HG03045 (cell line): ENCODE data around the gene CD28.

Experiments used
- ATAC-seq: cut with Tn5 transposase; IDR thresholded peaks from one replicate; pipeline ENCODE4 v1.9.1; 2021; ENCODE audit warnings: mild to moderate bottlenecking, moderate library complexity; ENCODE audit not compliant: unreplicated experiment

CD28 gene

DNA sequence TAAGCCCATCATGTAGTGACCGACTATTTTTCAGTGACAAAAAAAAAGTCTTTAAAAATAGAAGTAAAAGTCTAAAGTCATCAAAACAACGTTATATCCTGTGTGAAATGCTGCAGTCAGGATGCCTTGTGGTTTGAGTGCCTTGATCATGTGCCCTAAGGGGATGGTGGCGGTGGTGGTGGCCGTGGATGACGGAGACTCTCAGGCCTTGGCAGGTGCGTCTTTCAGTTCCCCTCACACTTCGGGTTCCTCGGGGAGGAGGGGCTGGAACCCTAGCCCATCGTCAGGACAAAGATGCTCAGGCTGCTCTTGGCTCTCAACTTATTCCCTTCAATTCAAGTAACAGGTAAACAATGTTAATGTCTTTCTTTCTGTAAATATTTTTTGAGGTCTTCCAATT lies at the start of gene CD28:
Gene CD28 (plus strand): TSS at position 237 of the 400 bp plus-strand sequence. CDS start 58 bp downstream, at position 295.
- peak; percentile 99 for ATAC-seq

DNA sequence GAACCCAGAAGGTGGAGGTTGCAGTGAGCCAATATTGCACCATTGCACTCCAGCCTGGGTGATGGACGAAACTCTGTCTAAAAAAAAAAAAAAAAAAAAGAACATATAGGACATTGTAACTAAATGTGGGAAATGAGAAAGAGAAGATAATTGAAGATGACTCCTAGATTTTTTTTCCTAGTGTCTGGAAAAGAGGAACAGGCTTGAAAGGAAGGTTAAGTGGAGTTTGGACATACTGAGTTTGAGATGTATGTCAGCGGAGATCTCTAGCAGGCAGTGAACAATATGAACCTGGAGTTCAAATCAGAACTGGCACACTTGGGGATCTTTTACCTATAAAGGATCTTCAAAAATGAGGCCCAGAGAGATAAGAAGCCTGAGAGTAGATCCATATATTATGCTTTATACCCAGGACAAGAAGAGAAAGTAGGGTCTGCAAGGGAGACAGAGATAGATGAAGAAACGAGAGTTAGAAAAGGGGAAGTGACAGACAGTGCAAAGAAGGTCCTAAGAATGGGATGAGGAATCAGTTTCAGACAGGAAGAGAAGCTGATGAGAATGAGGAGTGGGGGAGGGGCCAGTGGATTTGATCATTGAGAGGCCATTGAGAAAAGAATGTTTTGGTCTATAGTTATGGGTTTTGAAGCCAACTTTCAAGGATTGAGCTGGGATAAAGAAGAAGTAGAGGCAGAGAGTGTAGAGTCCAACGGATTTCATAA lies 46.9 kb upstream of the CD28 start:
- no peak for ATAC-seq

DNA sequence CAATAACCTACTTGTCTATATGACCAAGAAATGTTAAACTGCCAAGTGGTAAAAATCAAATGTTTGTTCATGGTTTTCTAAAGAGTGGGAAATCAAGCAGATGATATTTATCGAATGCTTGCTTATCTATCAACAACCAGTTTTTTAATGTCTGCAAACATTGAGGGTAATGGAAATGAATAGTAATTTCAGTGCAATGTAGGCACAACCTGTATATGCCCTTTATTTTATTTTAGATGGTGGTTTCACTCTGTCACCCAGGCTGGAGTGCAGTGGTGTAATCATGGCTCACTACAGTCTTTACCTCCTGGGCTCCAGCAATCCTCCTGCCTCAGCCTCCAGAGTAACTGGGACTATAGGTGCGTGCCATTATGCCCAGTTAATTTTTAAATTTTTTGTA lies 46.0 kb upstream of the CD28 start:
- no peak for ATAC-seq

DNA sequence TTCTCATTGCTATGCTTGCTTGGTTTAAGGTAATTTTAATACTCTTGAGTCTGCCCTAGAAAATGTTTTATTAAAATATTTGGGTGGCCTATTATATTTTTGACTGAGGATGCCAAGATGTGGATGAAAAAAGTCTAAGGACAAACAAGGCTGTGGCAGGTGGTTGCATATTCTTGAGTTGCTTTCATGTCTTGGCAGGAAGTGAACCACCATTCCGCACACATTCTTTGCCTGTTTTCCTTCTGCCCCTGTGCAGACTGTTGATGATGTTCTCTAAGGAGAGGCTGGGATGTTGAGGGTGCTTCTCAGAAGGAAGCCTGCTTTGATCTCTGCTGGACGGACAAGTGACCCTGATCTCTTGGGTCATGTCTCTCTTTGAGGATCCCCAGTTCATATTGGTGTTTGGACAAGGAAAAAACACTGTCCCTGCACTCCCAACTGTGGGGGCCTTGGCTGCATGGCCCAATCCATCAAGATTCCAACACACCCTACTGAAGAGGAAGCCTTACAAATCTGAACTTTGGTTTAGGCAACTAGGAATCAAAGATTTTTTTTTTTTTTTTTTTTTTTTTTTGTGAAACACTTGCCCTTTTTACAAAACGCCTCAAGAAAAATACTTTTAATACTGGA lies 45.0 kb upstream of the CD28 start:
- no peak for ATAC-seq

DNA sequence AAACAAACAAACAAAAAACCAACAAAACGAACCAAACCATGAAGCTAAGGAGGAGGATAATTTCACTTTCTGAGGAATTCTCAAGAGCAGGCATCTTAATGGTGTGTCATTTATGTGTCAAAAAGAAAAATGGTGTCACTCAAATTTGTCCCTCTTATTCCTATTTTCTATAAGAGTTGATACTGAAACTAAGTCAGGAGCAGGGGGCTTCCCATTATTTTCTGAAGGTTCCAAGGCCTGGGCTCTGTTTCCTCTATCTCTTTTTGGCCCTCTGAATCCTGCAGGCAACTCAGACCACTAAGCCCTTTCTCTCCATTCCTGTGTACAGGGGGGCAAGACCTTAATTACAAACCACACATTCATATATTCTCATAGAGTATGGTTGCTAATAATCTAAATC lies 44.0 kb upstream of the CD28 start:
- ATAC-seq: no peak

DNA sequence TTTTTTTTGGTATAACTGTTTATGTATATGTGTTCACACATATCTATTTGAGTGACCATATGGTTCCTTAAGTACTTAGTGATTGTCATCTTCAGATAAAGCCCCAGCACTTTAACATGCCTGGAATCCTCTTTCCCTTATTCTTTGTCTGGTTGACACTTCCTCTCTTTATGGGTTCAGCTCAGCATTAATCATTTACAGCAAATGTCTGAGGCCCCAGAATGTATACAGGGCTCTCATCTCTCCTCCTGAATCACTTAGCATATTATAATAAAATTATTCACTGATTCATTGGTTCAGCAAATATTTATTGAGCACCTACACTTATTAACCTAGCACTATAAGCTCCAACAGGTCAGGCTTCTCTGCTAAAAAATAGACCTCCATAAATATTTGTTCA lies 43.5 kb upstream of the CD28 start:
- ATAC-seq: no peak

GRCh38 chr2:203664029-203664755 lies 42.2 kb upstream of the CD28 start:
- no peak for ATAC-seq

DNA sequence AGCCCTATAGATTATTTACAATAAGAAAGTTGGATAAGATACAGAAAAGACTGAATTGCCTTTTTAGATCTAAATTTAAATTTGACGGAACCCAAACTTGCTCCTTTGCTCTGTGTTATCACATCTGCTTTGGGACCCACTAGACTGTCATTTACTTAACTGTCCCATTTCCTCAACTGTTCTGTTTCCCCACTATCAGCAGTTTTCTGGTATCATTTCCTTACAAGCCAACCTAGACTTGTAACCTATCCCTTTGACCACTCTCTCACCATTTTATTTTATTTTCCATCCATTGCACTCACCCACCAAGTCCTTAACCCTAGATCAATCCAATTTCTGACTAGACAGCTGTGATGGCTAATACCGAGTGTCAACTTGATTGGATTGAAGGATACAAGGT lies 38.6 kb upstream of the CD28 start:
- no peak for ATAC-seq

DNA sequence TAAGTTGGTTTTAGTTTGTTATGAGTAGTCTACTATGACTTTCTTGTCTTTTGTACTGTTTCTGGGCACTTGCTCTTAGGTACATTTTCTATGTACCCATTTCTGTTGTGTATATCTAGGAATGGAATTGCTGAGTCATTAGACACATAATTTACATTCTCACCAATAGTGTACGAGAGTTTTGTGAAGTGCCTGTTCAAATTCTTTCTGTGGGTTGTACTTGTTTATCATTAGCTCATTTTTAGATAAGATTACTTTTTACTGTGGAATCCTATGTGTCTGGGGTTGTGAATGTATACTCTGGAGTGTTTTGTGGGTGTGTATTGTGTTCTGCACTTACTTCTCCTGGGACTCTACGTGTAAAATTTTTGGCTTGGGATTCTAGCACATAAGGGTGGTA lies 36.6 kb upstream of the CD28 start:
- no peak for ATAC-seq

DNA sequence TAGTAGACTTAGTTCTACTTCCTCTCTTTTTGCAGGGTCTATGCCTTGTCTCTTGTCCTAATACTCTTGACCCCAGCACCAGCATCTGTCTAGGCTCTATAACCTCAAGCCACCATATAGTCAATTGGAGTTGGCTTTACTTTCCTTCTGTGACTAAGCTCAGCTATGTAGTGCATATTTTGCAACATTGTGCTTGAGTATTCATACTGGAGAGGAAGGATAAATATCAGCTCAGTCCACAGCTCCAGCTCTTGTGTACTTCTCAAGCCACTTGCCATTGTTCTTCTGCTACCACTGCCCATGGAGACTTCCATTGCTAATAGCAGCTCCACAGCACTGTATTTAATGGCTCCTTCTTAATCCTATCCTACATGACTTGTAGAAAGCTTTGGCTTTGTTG lies 35.5 kb upstream of the CD28 start:
- no peak for ATAC-seq

GRCh38 chr2:203671876-203672275 lies 34.6 kb upstream of the CD28 start:
- ATAC-seq: no peak

DNA sequence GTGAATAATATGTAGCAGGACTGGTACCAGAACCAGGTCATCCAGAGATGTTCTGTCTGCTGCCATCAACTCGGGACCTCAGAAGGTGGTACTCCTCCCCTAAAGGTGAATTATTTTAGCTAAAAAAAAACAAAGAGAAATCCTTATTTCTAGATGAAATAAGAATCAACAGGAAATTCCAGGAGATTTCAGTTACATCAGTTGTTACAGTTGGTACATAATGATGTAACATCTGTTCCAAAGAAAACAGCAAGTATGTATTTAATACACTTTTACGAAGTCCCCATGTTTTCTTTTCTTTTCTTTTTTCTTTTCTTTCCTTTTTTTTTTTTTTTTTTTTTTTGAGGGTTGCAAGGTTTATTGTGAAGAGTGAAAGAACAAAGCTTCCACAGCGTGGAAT lies 33.6 kb upstream of the CD28 start:
- no peak for ATAC-seq

- peak; percentile 99 for ATAC-seq
Measured at GRCh38 chr2:203673933-203674332, 32.5 kb upstream of the CD28 start.

GRCh38 chr2:203675086-203675485 lies 31.4 kb upstream of the CD28 start:
- no peak for ATAC-seq

- ATAC-seq: no peak
Measured at GRCh38 chr2:203678971-203679370, 27.5 kb upstream of the CD28 start.

DNA sequence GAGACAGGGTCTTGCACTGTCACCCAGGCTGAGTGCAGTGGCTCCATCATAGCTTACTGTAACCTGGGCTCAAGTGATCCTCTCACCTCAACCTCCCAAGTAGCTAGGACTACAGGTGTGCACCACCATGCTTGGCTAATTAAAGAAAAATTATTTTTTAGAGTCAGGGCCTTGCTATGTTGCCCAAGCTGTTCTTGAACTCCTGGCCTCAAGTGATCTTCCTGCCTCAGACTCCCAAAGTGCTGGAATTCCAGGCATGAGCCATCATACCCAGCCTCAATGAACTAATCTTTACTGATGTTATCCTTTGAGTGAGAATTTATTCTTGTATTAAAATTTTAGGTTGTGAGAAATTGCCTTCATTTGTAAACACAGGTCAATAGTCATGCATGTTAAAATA lies 27.0 kb upstream of the CD28 start:
- no peak for ATAC-seq

- no peak for ATAC-seq
Measured at GRCh38 chr2:203681978-203682377, 24.5 kb upstream of the CD28 start.

- ATAC-seq: no peak
Measured at GRCh38 chr2:203682688-203683130, 23.7 kb upstream of the CD28 start.

- ATAC-seq: no peak
Measured at GRCh38 chr2:203683421-203683820, 23.0 kb upstream of the CD28 start.

- ATAC-seq: peak; percentile 90
Measured at GRCh38 chr2:203683932-203684556, 22.4 kb upstream of the CD28 start.

DNA sequence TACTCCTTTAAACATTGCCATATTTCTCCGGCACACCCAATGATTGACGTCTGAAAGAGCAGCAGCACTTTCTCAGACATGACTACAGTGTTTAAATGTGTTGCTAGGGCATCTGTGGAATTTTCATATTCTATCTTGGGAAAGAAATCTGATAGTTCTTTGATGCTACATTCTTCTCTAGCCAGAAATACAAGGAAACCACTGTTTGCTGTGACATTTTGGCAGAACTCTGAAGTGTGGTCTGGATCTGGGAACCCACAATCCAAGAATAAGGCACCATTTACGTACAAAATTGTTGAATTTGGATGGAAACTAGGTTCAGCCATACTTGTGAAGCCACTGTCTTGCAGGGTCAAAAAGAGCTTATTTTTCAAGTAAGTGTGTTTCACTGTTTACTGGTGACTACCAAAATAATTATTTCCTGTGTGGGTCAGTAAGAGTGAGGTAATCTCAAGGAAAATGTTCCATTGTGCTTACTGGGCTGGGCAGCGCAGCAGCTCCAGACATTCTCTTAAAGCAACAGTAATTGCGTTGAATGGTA lies 21.3 kb upstream of the CD28 start:
- ATAC-seq: no peak
